ENCODE data around the gene RBBP9.

- TF ChIP-seq CTCF (IDR thresholded peaks at IDR 0.05) (no peak), POLR2A (IDR thresholded peaks at IDR 0.05) (no peak)
These were observed 26.0 kb upstream of the RBBP9 start for GRCh38 chr20:18523066-18523465.

Measured in testis (tissue), 2 donors.